ENCODE data around the gene KIAA0319L. TPM values are rescaled to one million over a fixed set of nuclear protein-coding genes. Genes with fewer than 3 reads are reported as not detected.

The KIAA0319L gene
- total RNA-seq, 1 experiment from 2014 or later = 48.9 TPM

GRCh38 chr1:35386959-35387358 is 170.2 kb downstream of the KIAA0319L start:
- no peak for DNase-seq (ENCODE audit: low read depth)

- no peak for DNase-seq (ENCODE audit: low read depth)
Observed at GRCh38 chr1:35386290-35386689, 170.9 kb downstream of the KIAA0319L start.

Other genes starting within 250 kb of the KIAA0319L start
- gene NCDN, start 396 bp upstream of the KIAA0319L start, total RNA-seq (2014; rRNA removed) = 40.6 and 43.8 TPM in 2 replicates
- gene TFAP2E, start 15.9 kb upstream of the KIAA0319L start, total RNA-seq (2014; rRNA removed) = 0.06 and 0.19 TPM in 2 replicates
- 47.5 and 50.5 TPM in 2 replicates for gene PSMB2, start 84.1 kb upstream of the KIAA0319L start, total RNA-seq (2014; rRNA removed)
- gene C1orf216, start 161.5 kb upstream of the KIAA0319L start, total RNA-seq (2014; rRNA removed) = 30.5 and 31.3 TPM in 2 replicates
- 33.0 and 46.2 TPM in 2 replicates for gene CLSPN, start 212.6 kb upstream of the KIAA0319L start, total RNA-seq (2014; rRNA removed)